Ishikawa (cell line): ENCODE measurements around the gene SAMD4B.

Experiments used
- CEBPB ChIP-seq: IDR thresholded peaks from 2 replicates; pipeline ENCODE4 v1.6.1; 2012
- CREB1 ChIP-seq: IDR thresholded peaks from 2 replicates; pipeline ENCODE4 v1.6.1; 2012; ENCODE audit warnings: low read depth
- EGR1 ChIP-seq: IDR thresholded peaks from 2 replicates; pipeline ENCODE4 v1.6.1; 2012
- EP300 ChIP-seq: IDR thresholded peaks from 2 replicates; pipeline ENCODE4 v1.6.1; 2012; ENCODE audit warnings: borderline replicate concordance
- FOXM1 ChIP-seq: IDR thresholded peaks from 2 replicates; pipeline ENCODE4 v1.6.1; 2012; ENCODE audit warnings: low read depth, borderline replicate concordance
- MAX ChIP-seq: IDR thresholded peaks from 2 replicates; pipeline ENCODE4 v1.6.1; 2012
- NFIC ChIP-seq: IDR thresholded peaks from 2 replicates; pipeline ENCODE4 v1.6.1; 2012
- RAD21 ChIP-seq: IDR thresholded peaks from 2 replicates; pipeline ENCODE4 v1.6.1; 2012; ENCODE audit warnings: low read depth
- REST ChIP-seq: IDR thresholded peaks from 2 replicates; pipeline ENCODE4 v1.6.1; 2012; ENCODE audit warnings: low read depth, mild to moderate bottlenecking
- TAF1 ChIP-seq: IDR thresholded peaks from 2 replicates; pipeline ENCODE4 v1.6.1; 2012; ENCODE audit warnings: low read depth, mild to moderate bottlenecking
- TCF12 ChIP-seq: IDR thresholded peaks from 2 replicates; pipeline ENCODE4 v1.6.1; 2012; ENCODE audit warnings: low read depth
- TEAD4 ChIP-seq: IDR thresholded peaks from 2 replicates; pipeline ENCODE4 v1.6.1; 2012
- USF1 ChIP-seq: IDR thresholded peaks from 2 replicates; pipeline ENCODE4 v1.6.1; 2012
- YY1 ChIP-seq: IDR thresholded peaks from 2 replicates; pipeline ENCODE4 v1.6.1; 2012; ENCODE audit warnings: low read depth
- ZBTB7A ChIP-seq: IDR thresholded peaks from 2 replicates; pipeline ENCODE4 v1.6.1; 2012; ENCODE audit warnings: low read depth

SAMD4B gene

GRCh38 chr19:39308531-39309304 lies 33.5 kb upstream of the SAMD4B start:
- TF ChIP-seq NFIC (no peak), ZBTB7A (no peak), MAX (no peak), FOXM1 (no peak), CEBPB (no peak), EGR1 (no peak), EP300 (no peak), TCF12 (no peak), CREB1 (no peak), TEAD4 (no peak), REST (no peak), USF1 (no peak), RAD21 (no peak)

GRCh38 chr19:39310558-39311311 lies 31.5 kb upstream of the SAMD4B start:
- no peak for TF ChIP-seq NFIC
- no peak for TF ChIP-seq EGR1
- no peak for TF ChIP-seq USF1
- TF ChIP-seq RAD21 = no peak
- no peak for TF ChIP-seq MAX
- TF ChIP-seq ZBTB7A = no peak
- no peak for TF ChIP-seq FOXM1
- no peak for TF ChIP-seq REST
- TF ChIP-seq YY1 = no peak
- TF ChIP-seq EP300 = no peak
- no peak for TF ChIP-seq CEBPB
- TF ChIP-seq TAF1 = no peak

GRCh38 chr19:39314016-39314728 lies 28.0 kb upstream of the SAMD4B start:
- no peak for TF ChIP-seq MAX
- no peak for TF ChIP-seq EP300
- no peak for TF ChIP-seq REST
- TF ChIP-seq YY1 = no peak
- no peak for TF ChIP-seq TCF12

- TF ChIP-seq TCF12 = no peak
- TF ChIP-seq USF1 = no peak
- no peak for TF ChIP-seq TAF1
- TF ChIP-seq FOXM1 = no peak
- TF ChIP-seq EGR1 = no peak
- TF ChIP-seq CEBPB = no peak
Measured at GRCh38 chr19:39315933-39316332, 26.3 kb upstream of the SAMD4B start.
